ENCODE data around the gene ZNF181. TPM values are rescaled to one million over a fixed set of nuclear protein-coding genes. Genes with fewer than 3 reads are reported as not detected.

The ZNF181 gene
- total and polyA plus RNA-seq, 4 donors = 8.9 to 15.2 (median 10.0) TPM

DNA sequence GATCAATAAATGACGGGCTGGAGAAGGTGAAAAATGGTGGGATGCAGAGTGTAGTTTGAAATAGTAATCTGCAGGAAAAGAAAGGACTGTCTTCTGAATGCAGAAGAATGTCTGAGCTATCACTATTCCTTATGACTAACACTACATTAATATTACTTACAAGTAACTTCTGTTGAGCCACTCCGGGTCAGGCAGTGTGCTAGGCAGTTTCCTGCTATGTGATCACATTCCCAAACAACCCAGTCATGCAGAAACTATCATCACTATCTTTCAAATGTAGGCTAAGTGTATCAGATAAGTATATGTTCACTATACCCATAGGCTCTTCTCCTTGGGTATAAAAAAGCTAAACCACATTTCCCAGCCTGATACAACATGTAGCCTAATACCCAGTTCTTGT is 32.3 kb downstream of the ZNF181 start:
- Histone ChIP-seq H3K9ac (ENCODE audit: low read depth in 1 of 2, low read length in 2 of 2) (no peak overlapping the region), H3K27me3 (ENCODE audit: control insufficient read depth in 4 of 4, insufficient read depth in 4 of 4, low read length in 3 of 4) (no peaks in the 10 kb centered on the region), H3K4me3 (ENCODE audit: low read depth in 1 of 3, low read length in 3 of 3) (peak overlapping the region in 2 of 3 donors; percentile 45 to 53), H3K9me3 (ENCODE audit: control insufficient read depth in 4 of 4, low read length in 3 of 4) (peaks cover 8 to 81% (median 62%) of the 10 kb centered on the region in 4 donors), H3K36me3 (ENCODE audit: control insufficient read depth in 4 of 4, insufficient read depth in 3 of 4, low read depth in 1 of 4, low read length in 3 of 4) (peaks cover 12 to 74% (median 70%) of the 10 kb centered on the region in 4 donors), H3K4me1 (ENCODE audit: control insufficient read depth in 4 of 4, insufficient read depth in 4 of 4, low read length in 3 of 4) (peaks cover 0 to under 1% (median 0%) of the 10 kb centered on the region in 4 donors), H3K27ac (ENCODE audit: low read depth in 1 of 2, low read length in 2 of 2) (no peak overlapping the region)
- 96% methylated on average over 2 of the region's 2 CpGs for WGBS
- TF ChIP-seq NR2F2 (IDR thresholded peaks at IDR 0.05) (no peak), REST (IDR thresholded peaks at IDR 0.05) (no peak), RXRA (IDR thresholded peaks at IDR 0.05) (no peak), HNF4G (IDR thresholded peaks at IDR 0.05) (no peak), MAX (IDR thresholded peaks at IDR 0.05) (no peak), SP1 (IDR thresholded peaks at IDR 0.05) (no peak), HNF4A (conservative IDR thresholded peaks at IDR 0.05) (no peak), EGR1 (IDR thresholded peaks at IDR 0.05; ENCODE audit: low read depth in 2 of 2) (no peak), ATF3 (IDR thresholded peaks at IDR 0.05) (no peak), ZBTB33 (IDR thresholded peaks at IDR 0.05) (no peak), FOXA2 (IDR thresholded peaks at IDR 0.05) (no peak)
- TF ChIP-seq, protein P1, sequence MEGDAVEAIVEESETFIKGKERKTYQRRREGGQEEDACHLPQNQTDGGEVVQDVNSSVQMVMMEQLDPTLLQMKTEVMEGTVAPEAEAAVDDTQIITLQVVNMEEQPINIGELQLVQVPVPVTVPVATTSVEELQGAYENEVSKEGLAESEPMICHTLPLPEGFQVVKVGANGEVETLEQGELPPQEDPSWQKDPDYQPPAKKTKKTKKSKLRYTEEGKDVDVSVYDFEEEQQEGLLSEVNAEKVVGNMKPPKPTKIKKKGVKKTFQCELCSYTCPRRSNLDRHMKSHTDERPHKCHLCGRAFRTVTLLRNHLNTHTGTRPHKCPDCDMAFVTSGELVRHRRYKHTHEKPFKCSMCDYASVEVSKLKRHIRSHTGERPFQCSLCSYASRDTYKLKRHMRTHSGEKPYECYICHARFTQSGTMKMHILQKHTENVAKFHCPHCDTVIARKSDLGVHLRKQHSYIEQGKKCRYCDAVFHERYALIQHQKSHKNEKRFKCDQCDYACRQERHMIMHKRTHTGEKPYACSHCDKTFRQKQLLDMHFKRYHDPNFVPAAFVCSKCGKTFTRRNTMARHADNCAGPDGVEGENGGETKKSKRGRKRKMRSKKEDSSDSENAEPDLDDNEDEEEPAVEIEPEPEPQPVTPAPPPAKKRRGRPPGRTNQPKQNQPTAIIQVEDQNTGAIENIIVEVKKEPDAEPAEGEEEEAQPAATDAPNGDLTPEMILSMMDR (IDR thresholded peaks at IDR 0.05; ENCODE audit: low read depth, low read length, missing input control) = no peak
- no peak for DNase-seq (ENCODE audit: low spot score)

- Histone ChIP-seq H3K4me1 (ENCODE audit: control insufficient read depth in 4 of 4, insufficient read depth in 4 of 4, low read length in 3 of 4) (peaks cover 0 to 13% (median 6%) of the 10 kb centered on the region in 4 donors), H3K9me3 (ENCODE audit: control insufficient read depth in 4 of 4, low read length in 3 of 4) (peaks cover 8 to 70% (median 53%) of the 10 kb centered on the region in 4 donors), H3K9ac (ENCODE audit: low read depth in 1 of 2, low read length in 2 of 2) (no peak overlapping the region), H3K36me3 (ENCODE audit: control insufficient read depth in 4 of 4, insufficient read depth in 3 of 4, low read depth in 1 of 4, low read length in 3 of 4) (peaks cover 12 to 70% (median 65%) of the 10 kb centered on the region in 4 donors), H3K4me3 (ENCODE audit: low read depth in 1 of 3, low read length in 3 of 3) (peak overlapping the region in 1 of 3 donors; percentile 55), H3K27me3 (ENCODE audit: control insufficient read depth in 4 of 4, insufficient read depth in 4 of 4, low read length in 3 of 4) (no peaks in the 10 kb centered on the region), H3K27ac (ENCODE audit: low read depth in 1 of 2, low read length in 2 of 2) (no peak overlapping the region)
- DNase-seq (ENCODE audit: low spot score) = no peak
- WGBS = 95% methylated on average over 3 of the region's 3 CpGs
- TF ChIP-seq ZBTB33 (IDR thresholded peaks at IDR 0.05) = no peak
- no peak for TF ChIP-seq YY1 (IDR thresholded peaks at IDR 0.05)
- TF ChIP-seq HNF4A (conservative IDR thresholded peaks at IDR 0.05) = no peak
- TF ChIP-seq FOXA1 (IDR thresholded peaks at IDR 0.05) = no peak
- TF ChIP-seq NR2F2 (IDR thresholded peaks at IDR 0.05) = no peak
Measured at GRCh38 chr19:34767951-34768350, 33.9 kb downstream of the ZNF181 start.

Data from liver (tissue), 9 donors.